ENCODE results near the gene SLIT3. TPM values are rescaled to one million over a fixed set of nuclear protein-coding genes. Genes with fewer than 3 reads are reported as not detected.

The SLIT3 gene
- total and polyA plus RNA-seq, 9 of the 15 experiments (the other 6 are each of a cell fraction or from before 2014, with no cell fraction given) = 0.01 to 0.04 TPM; not detected in 7

DNA sequence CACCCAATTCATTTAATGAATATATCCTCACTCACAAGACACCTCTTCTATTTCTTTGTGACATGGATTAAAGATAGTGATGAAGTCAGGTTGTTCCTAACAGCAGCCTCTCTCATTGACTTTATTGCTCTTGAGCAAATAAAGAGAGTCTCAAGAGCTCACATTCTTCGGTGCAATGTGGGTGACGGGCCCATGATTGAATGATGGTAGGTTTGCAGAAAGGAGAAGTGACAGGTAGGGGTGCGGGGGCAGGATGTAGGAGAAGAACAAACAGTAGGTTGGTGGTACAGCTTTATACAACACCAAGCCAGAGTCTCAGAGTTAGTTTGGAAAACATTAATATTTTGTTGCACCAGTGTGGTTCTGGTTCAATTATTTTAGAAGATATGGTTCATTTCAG is 122.2 kb downstream of the SLIT3 start (continued):
- TF ChIP-seq TSHZ1 (CRISPR knock-in tag; IDR thresholded peaks at IDR 0.05) (no peak), FOXA1 (IDR thresholded peaks at IDR 0.05; ENCODE audit: borderline replicate concordance) (no peak), ZNF592 (IDR thresholded peaks at IDR 0.05) (no peak), RBM22 (IDR thresholded peaks at IDR 0.05; ENCODE audit: low read depth, low read length, poor library complexity, severe bottlenecking) (no peak), KLF16 (IDR thresholded peaks at IDR 0.05) (no peak), NFATC3 (IDR thresholded peaks at IDR 0.05) (no peak), NR1H2 (CRISPR knock-in tag; IDR thresholded peaks at IDR 0.05) (no peak)
